ENCODE data around the gene NAB2.
"Not testable (repeated sequence)": the region's sequence is repeated elsewhere in the genome, so short reads cannot be mapped to it uniquely, and the experiment has no call there.

NAB2 gene

GRCh38 chr12:57069523-57069922 lies 19.4 kb upstream of the NAB2 start:
- DNase-seq: peak; percentile 75

- DNase-seq: no peak
Measured at GRCh38 chr12:57072661-57073060, 16.3 kb upstream of the NAB2 start.

GRCh38 chr12:57073566-57074450 lies 15.1 kb upstream of the NAB2 start:
- DNase-seq: not testable (repeated sequence)

- peak; percentile 99 for DNase-seq
Measured at GRCh38 chr12:57078519-57079404, 10.2 kb upstream of the NAB2 start, which contains the start of gene NEMP1. NEMP1 (minus strand) TSS chr12:57078791; CDS start chr12:57078745, 46 bp downstream.

GRCh38 chr12:57079821-57080220 lies 9.1 kb upstream of the NAB2 start:
- no peak for DNase-seq

- no peak for DNase-seq
Measured at GRCh38 chr12:57080855-57081254, 8.1 kb upstream of the NAB2 start.

GRCh38 chr12:57085999-57086492 lies 2.9 kb upstream of the NAB2 start:
- DNase-seq: peak; percentile 87

- DNase-seq: peak; percentile 86
Measured at GRCh38 chr12:57086493-57087009, 2.4 kb upstream of the NAB2 start.

GRCh38 chr12:57087010-57087690 lies 1.8 kb upstream of the NAB2 start:
- DNase-seq: peak; percentile 92

GRCh38 chr12:57087691-57088353 lies 1.1 kb upstream of the NAB2 start:
- DNase-seq: peak; percentile 94

- peak; percentile 83 for DNase-seq
Measured at GRCh38 chr12:57089271-57090245, 644 bp downstream of the NAB2 start.

- DNase-seq: no peak
Measured at GRCh38 chr12:57090490-57090889, 1.6 kb downstream of the NAB2 start.

- no peak for DNase-seq
Measured at GRCh38 chr12:57090924-57091637, 2.2 kb downstream of the NAB2 start.

- DNase-seq: no peak
Measured at GRCh38 chr12:57091638-57092528, 3.0 kb downstream of the NAB2 start.

GRCh38 chr12:57092529-57092862 lies 3.6 kb downstream of the NAB2 start:
- no peak for DNase-seq

- no peak for DNase-seq
Measured at GRCh38 chr12:57092876-57093414, 4.0 kb downstream of the NAB2 start.

- DNase-seq: peak; percentile 87
Measured at GRCh38 chr12:57093415-57094207, 4.7 kb downstream of the NAB2 start.

All from femur (tissue), 1 donor.